OCI-LY3 (cell line): ENCODE measurements around the gene TINCR.

Source experiments
- CTCF ChIP-seq: fragments of 200-600, 300-600 bp; sonication (generic); IDR thresholded peaks from 2 replicates; pipeline ENCODE4 v1.5.1; 2014; ENCODE audit warnings: antibody characterized with exemption, low read length, low read depth
- EZH2phosphoT487 ChIP-seq: fragments of 200-600 bp; shearing (Covaris generic); IDR thresholded peaks from 2 replicates; pipeline ENCODE4 v1.6.1; 2018; ENCODE audit warnings: antibody characterized with exemption, mixed run types, low read depth

GRCh38 chr19:5526691-5527090 is 41.1 kb downstream of the TINCR start:
- TF ChIP-seq CTCF (no peak), EZH2phosphoT487 (no peak)
